Right ventricle myocardium superior (tissue), 1 donor: Measurements from ENCODE around the gene TENM4. TPM values are rescaled to one million over a fixed set of nuclear protein-coding genes. Genes with fewer than 3 reads are reported as not detected.

Source experiments
- ATAC-seq: fragments of 200-7000 bp; cut with Tn5 transposase; one replicate; pipeline ENCODE4 v1.9.1; 2020; ENCODE audit warnings: mild to moderate bottlenecking; ENCODE audit not compliant: poor library complexity
- DNase-seq: peaks from one replicate; pipeline ENCODE4 v3.0.0-alpha.2; 2020
- intact Hi-C: fragments of 100-400 bp; cut with DNase I; formaldehyde crosslinking; loops from one replicate; pipeline ENCODE4 v1.11.2; 2022
- microRNA-seq: library from miRNA; unstranded; fragments of <30 nt; microRNA quantifications from one replicate; pipeline ENCODE4 v1.2.0, GENCODE V29; 2020
- total RNA-seq: library from RNA; stranded (reverse); fragmentation: NEBNext Ultra II Directional; extraction: Animal tissue kit (Norgen Biotek cat#: 25700); gene quantifications from one replicate; pipeline ENCODE4 v1.2.1, GENCODE V29; 2021
- donor health status: DM: no; HTN: yes; CAD: no; lungs with severe emphysema.

Gene TENM4
- total RNA-seq, 1 donor from 2014 or later = 0.81 TPM

DNA sequence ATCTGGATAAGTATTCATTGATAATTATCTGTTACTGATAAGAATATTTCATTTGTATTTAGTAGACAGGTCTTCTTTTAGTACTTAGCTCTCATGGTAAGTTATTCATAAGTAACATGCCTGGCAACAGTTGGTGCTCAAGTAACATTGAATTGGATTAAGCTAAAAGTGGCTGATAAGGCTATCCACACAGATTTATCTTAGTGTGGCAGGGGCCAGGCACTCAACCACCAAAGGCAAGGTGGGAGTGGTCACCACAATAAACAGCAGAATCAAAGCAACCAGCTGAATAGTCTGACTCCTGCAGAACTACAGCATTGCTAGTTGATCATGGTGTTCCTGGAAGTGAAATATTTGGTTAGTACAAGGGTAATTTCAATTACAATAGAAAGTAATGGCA, 833.1 kb downstream of the TENM4 start:
- DNase-seq (no peak), ATAC-seq (no peak)

DNA sequence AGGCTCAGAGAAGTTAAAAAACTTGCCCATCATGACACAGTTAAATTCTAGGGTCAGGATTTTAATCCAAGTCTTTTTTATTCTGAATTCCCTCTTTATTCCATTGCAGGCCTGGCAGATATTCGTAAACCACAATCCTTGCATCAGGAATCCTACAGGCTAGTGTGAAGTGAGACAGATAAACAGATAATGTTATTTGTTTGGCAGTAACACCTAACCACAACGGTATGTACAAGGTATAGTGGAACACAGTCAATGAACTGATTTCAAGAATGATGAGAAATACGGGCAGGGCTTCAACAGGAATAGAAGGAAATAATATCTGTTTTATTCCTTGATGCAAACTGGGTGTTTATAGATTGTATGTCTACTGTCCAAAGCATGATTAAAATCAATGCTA, 834.2 kb downstream of the TENM4 start:
- intact Hi-C loops = no loop called here
- no peak for ATAC-seq

More for the DNA sequence above, 833.1 kb downstream of the TENM4 start:
- intact Hi-C loops = no loop called here

DNA sequence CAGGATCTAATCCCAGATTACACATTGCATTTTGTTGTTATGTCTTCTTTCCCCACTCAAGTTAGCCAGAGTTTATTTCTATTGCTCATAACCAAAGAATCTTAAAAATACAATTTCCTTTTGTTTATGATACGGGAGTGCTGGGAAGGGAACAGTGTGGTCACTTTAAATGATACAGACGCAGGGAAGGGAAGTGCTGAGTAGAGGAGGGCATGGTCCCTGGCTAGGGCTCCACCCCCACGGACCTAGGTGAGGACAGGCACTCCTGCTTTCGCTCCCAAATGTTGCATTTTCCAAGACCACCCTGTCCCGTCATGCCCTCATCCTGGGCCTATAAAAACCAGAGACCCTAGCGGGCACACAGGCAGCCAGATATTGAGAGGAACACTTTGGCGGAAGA, 835.5 kb downstream of the TENM4 start:
- ATAC-seq = no peak

More for the DNA sequence above, 834.2 kb downstream of the TENM4 start:
- DNase-seq = no peak

DNA sequence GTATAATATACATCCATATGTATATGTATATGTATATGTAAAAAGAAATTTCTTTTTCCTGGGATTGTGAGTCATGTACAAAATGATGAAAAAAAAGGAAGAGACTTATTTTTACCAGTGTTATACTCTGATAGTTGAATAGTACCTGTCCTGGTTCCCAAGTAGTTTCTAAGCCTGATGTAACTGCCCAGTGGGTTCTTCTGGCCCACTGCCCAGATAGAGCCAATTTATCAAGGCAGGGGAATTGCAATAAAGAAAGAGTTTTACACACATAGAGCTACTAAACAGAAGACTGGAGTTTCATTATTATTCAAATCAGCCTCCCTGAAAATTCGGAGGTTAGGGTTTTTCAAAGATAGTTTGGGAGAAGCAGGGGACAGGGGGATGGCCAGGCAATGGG, 837.0 kb downstream of the TENM4 start:
- intact Hi-C loops = no loop called here
- no peak for ATAC-seq

More for the DNA sequence above, 835.5 kb downstream of the TENM4 start:
- intact Hi-C loops = no loop called here
- DNase-seq = no peak

More for the DNA sequence above, 837.0 kb downstream of the TENM4 start:
- no peak for DNase-seq

Small RNAs within 50 kb of the gene (microRNA-seq; reads per million reads assigned to microRNA genes)
- gene MIR5579 (not detected), gene MIR708 (202 reads per million, percentile 62 among the genes with 10 or more reads in this experiment)
